ENCODE data around the gene OR51G2. TPM values are rescaled to one million over a fixed set of nuclear protein-coding genes. Genes with fewer than 3 reads are reported as not detected.

Gene OR51G2
- total RNA-seq, 1 donor = not detected

GRCh38 chr11:4932751-4933150 lies 13.6 kb upstream of the OR51G2 start:
- DNase-seq (ENCODE audit: low read depth) = no peak
- H3K4me3 ChIP-seq (ENCODE audit: low read depth, low read length) = no peak overlapping the region
- TF ChIP-seq CTCF (IDR thresholded peaks at IDR 0.05; ENCODE audit: insufficient read depth, low read length) = no peak

- no peak overlapping the region for H3K4me3 ChIP-seq (ENCODE audit: low read depth, low read length)
- no peak for DNase-seq (ENCODE audit: low read depth)
- TF ChIP-seq CTCF (IDR thresholded peaks at IDR 0.05; ENCODE audit: insufficient read depth, low read length) = no peak
These were observed 7.5 kb upstream of the OR51G2 start for GRCh38 chr11:4926608-4927007.

GRCh38 chr11:4924239-4924638 lies 5.1 kb upstream of the OR51G2 start, which contains the start of gene OR51G1:
Gene OR51G1, minus strand, starts transcription at chr11:4924339. Its CDS starts 0 bp downstream, at chr11:4924339.
- no peak for DNase-seq (ENCODE audit: low read depth)
- no peak for TF ChIP-seq CTCF (IDR thresholded peaks at IDR 0.05; ENCODE audit: insufficient read depth, low read length)
- no peak within 1 kb of the TSS for H3K4me3 ChIP-seq (ENCODE audit: low read depth, low read length)

GRCh38 chr11:4922304-4922703 lies 3.2 kb upstream of the OR51G2 start:
- DNase-seq (ENCODE audit: low read depth) = no peak
- no peak overlapping the region for H3K4me3 ChIP-seq (ENCODE audit: low read depth, low read length)
- no peak for TF ChIP-seq CTCF (IDR thresholded peaks at IDR 0.05; ENCODE audit: insufficient read depth, low read length)

- DNase-seq (ENCODE audit: low read depth) = no peak
- TF ChIP-seq CTCF (IDR thresholded peaks at IDR 0.05; ENCODE audit: insufficient read depth, low read length) = no peak
- no peak overlapping the region for H3K4me3 ChIP-seq (ENCODE audit: low read depth, low read length)
These were observed 2.6 kb upstream of the OR51G2 start for GRCh38 chr11:4921796-4922195.

GRCh38 chr11:4916581-4916980 lies 2.6 kb downstream of the OR51G2 start:
- no peak overlapping the region for H3K4me3 ChIP-seq (ENCODE audit: low read depth, low read length)
- TF ChIP-seq CTCF (IDR thresholded peaks at IDR 0.05; ENCODE audit: insufficient read depth, low read length) = no peak
- DNase-seq (ENCODE audit: low read depth) = no peak

GRCh38 chr11:4903484-4903883 lies 15.7 kb downstream of the OR51G2 start, which contains the start of gene OR51A7:
Gene OR51A7, plus strand, starts transcription at chr11:4903783. Its CDS starts 3,587 bp downstream, at chr11:4907370.
- no peak for TF ChIP-seq CTCF (IDR thresholded peaks at IDR 0.05; ENCODE audit: insufficient read depth, low read length)
- DNase-seq (ENCODE audit: low read depth) = no peak

More at GRCh38 chr11:4903484-4903883, 15.7 kb downstream of the OR51G2 start, which contains the start of gene OR51A7:
- H3K4me3 ChIP-seq (ENCODE audit: low read depth, low read length) = no peak within 1 kb of the TSS
